H1 (cell line): ENCODE results near the gene SEC61G. TPM values are rescaled to one million over a fixed set of nuclear protein-coding genes. Genes with fewer than 3 reads are reported as not detected.

ENCODE experiments used
- CTCF ChIA-PET: fragments of 300-600 bp; sonication (Branson Sonifier 250); formaldehyde crosslinking; loops from one replicate; lab custom pipeline; 2021; ENCODE audit not compliant: partially characterized antibody; lab: Charles Lee
- POLR2A ChIA-PET: fragments of 300-600 bp; sonication (Branson Sonifier 250); formaldehyde crosslinking; loops from one replicate; lab custom pipeline; 2021; ENCODE audit warnings: inconsistent platforms; ENCODE audit not compliant: partially characterized antibody; lab: Charles Lee
- DNase-seq, 2 experiments: peaks; one replicate each; pipeline versions ENCODE4 v3.0.0 to v3.0.0-alpha.2; 2010 to 2022; ENCODE audit warnings: low spot score in 2 of 2, low read depth in 1 of 2, mixed read lengths in 1 of 2
- FAIRE-seq: peaks from 2 replicates; lab custom pipeline; 2011; peaks lifted over from hg19 to GRCh38; lab: Jason Lieb, UNC
- H2AFZ ChIP-seq: 2 replicates; pipeline ENCODE4 v1.8.1; 2012; ENCODE audit warnings: low read length, inconsistent platforms
- H2AK5ac ChIP-seq: 2 replicates; pipeline ENCODE4 v1.6.1; 2013; ENCODE audit warnings: low read depth, low read length
- H2BK120ac ChIP-seq: replicated peaks from 2 replicates; pipeline ENCODE3; 2013; ENCODE audit warnings: low read depth, low read length, inconsistent platforms
- H2BK12ac ChIP-seq: 2 replicates; pipeline ENCODE4 v1.6.1; 2013; ENCODE audit warnings: low read depth, low read length
- H2BK15ac ChIP-seq: 2 replicates; pipeline ENCODE4 v1.6.1; 2013; ENCODE audit warnings: low read length
- H2BK20ac ChIP-seq: 2 replicates; pipeline ENCODE4 v1.6.1; 2013; ENCODE audit warnings: low read length
- H2BK5ac ChIP-seq: 2 replicates; pipeline ENCODE4 v1.6.1; 2013; ENCODE audit warnings: low read depth, low read length
- H3K14ac ChIP-seq: 2 replicates; pipeline ENCODE4 v1.6.1; 2013; ENCODE audit warnings: inconsistent platforms; ENCODE audit not compliant: insufficient read length
- H3K18ac ChIP-seq: 2 replicates; pipeline ENCODE4 v1.6.1; 2013; ENCODE audit warnings: low read length; ENCODE audit errors: extremely low read depth
- H3K23ac ChIP-seq: 2 replicates; pipeline ENCODE4 v1.6.1; 2013; ENCODE audit warnings: inconsistent platforms; ENCODE audit not compliant: insufficient read length
- H3K23me2 ChIP-seq: 2 replicates; pipeline ENCODE4 v1.6.1; 2013; ENCODE audit warnings: low read depth, low read length
- H3K27ac ChIP-seq: 2 replicates; pipeline ENCODE4 v1.6.1; 2011; ENCODE audit warnings: low read depth, low read length, inconsistent platforms
- H3K27me3 ChIP-seq, 4 experiments: replicated peaks in 1 of 4; 1 replicate in 1 of 4; 2 replicates in 3 of 4; pipeline versions ENCODE4 v1.6.1 to v1.8.1; 2011 to 2013; ENCODE audit warnings: low read length in 3 of 4, mild to moderate bottlenecking in 3 of 4, inconsistent platforms in 2 of 4, mixed read lengths in 2 of 4, moderate library complexity in 1 of 4; ENCODE audit not compliant: control insufficient read depth in 3 of 4, insufficient read depth in 3 of 4; ENCODE audit errors: extremely low read depth in 1 of 4
- H3K36me3 ChIP-seq, 4 experiments: 2 replicates each; pipeline versions ENCODE4 v1.6.1 to v1.8.1; 2011 to 2013; ENCODE audit warnings: mild to moderate bottlenecking in 4 of 4, low read length in 3 of 4, moderate library complexity in 2 of 4, control low read depth in 1 of 4, inconsistent platforms in 1 of 4; ENCODE audit not compliant: insufficient read depth in 4 of 4, control insufficient read depth in 2 of 4
- H3K4ac ChIP-seq: replicated peaks from 2 replicates; pipeline ENCODE3; 2013; ENCODE audit warnings: low read length, low read depth, mixed read lengths, inconsistent platforms; ENCODE audit not compliant: insufficient read length
- H3K4me1 ChIP-seq, 4 experiments: replicated peaks in 1 of 4; 1 replicate in 1 of 4; 2 replicates in 3 of 4; pipeline versions ENCODE4 v1.6.1 to v1.8.1; 2011 to 2013; ENCODE audit warnings: low read length in 3 of 4, inconsistent platforms in 2 of 4, mixed read lengths in 1 of 4; ENCODE audit not compliant: insufficient read depth in 4 of 4, control insufficient read depth in 3 of 4
- H3K4me2 ChIP-seq, 2 experiments: 2 replicates each; pipeline versions ENCODE4 v1.6.1 to v1.8.1; 2011 to 2013; ENCODE audit warnings: low read depth in 2 of 2, low read length in 2 of 2, control low read depth in 1 of 2, inconsistent platforms in 1 of 2, mild to moderate bottlenecking in 1 of 2; ENCODE audit not compliant: insufficient read depth in 1 of 2
- H3K4me3 ChIP-seq, 4 experiments: fragments of 200-600, 300-600 bp in 1 of 4; sonication (generic), shearing (Covaris generic), sonication (Bioruptor Twin) in 1 of 4; 2 replicates each; pipeline versions ENCODE4 v1.5.1 to v1.8.1; 2011 to 2016; ENCODE audit warnings: low read length in 4 of 4, low read depth in 3 of 4, control low read depth in 2 of 4, inconsistent platforms in 2 of 4, mild to moderate bottlenecking in 2 of 4, mixed read lengths in 1 of 4, moderate library complexity in 1 of 4; ENCODE audit not compliant: insufficient read depth in 2 of 4; ENCODE audit errors: extremely low read depth in 1 of 4
- H3K56ac ChIP-seq: replicated peaks from 2 replicates; pipeline ENCODE3; 2013; ENCODE audit warnings: low read depth, mild to moderate bottlenecking, mixed read lengths, low read length, inconsistent platforms; ENCODE audit not compliant: insufficient read length
- H3K79me1 ChIP-seq: 2 replicates; pipeline ENCODE4 v1.6.1; 2013; ENCODE audit warnings: low read depth, low read length, control low read depth
- H3K79me2 ChIP-seq, 2 experiments: 2 replicates each; pipeline versions ENCODE4 v1.6.1 to v1.8.1; 2012 to 2013; ENCODE audit warnings: low read length in 2 of 2, mild to moderate bottlenecking in 2 of 2, inconsistent platforms in 1 of 2; ENCODE audit not compliant: insufficient read depth in 2 of 2, control insufficient read depth in 1 of 2
- H3K9ac ChIP-seq, 4 experiments: replicated peaks in 1 of 4; 1 replicate in 1 of 4; 2 replicates in 3 of 4; pipeline versions ENCODE4 v1.6.1 to v1.8.1; 2011 to 2013; ENCODE audit warnings: low read depth in 3 of 4, low read length in 3 of 4, control low read depth in 2 of 4, mild to moderate bottlenecking in 2 of 4, moderate library complexity in 2 of 4, inconsistent platforms in 1 of 4; ENCODE audit errors: extremely low read depth in 1 of 4
- H3K9me3 ChIP-seq, 2 experiments: 2 replicates each; pipeline versions ENCODE4 v1.6.1 to v1.8.1; 2012 to 2013; ENCODE audit warnings: mild to moderate bottlenecking in 2 of 2, moderate library complexity in 2 of 2, control low read depth in 1 of 2, inconsistent platforms in 1 of 2, low read depth in 1 of 2, low read length in 1 of 2, mixed read lengths in 1 of 2; ENCODE audit not compliant: insufficient read depth in 2 of 2
- H4K20me1 ChIP-seq, 2 experiments: replicated peaks in 1 of 2; 2 replicates each; pipeline versions ENCODE3 to v1.8.1; 2011 to 2013; ENCODE audit warnings: inconsistent platforms in 2 of 2, low read length in 2 of 2, mild to moderate bottlenecking in 1 of 2; ENCODE audit not compliant: insufficient read depth in 2 of 2, control insufficient read depth in 1 of 2
- H4K5ac ChIP-seq: 2 replicates; pipeline ENCODE4 v1.6.1; 2013; ENCODE audit warnings: low read length, low read depth, mixed read lengths, inconsistent platforms; ENCODE audit not compliant: insufficient read length
- H4K8ac ChIP-seq: 2 replicates; pipeline ENCODE4 v1.8.0; 2013; ENCODE audit warnings: mild to moderate bottlenecking, moderate library complexity, low read length, inconsistent platforms; ENCODE audit not compliant: insufficient read depth; ENCODE audit errors: extremely low read depth
- H4K91ac ChIP-seq: replicated peaks from 2 replicates; pipeline ENCODE3; 2013; ENCODE audit warnings: low read length, mixed read lengths, inconsistent platforms; ENCODE audit not compliant: insufficient read length
- ASH2L ChIP-seq: fragments of 200-600, 300-600 bp; sonication (generic); IDR thresholded peaks from one replicate; pipeline ENCODE4 v1.7.1; 2017; ENCODE audit warnings: low read length
- ATF3 ChIP-seq: IDR thresholded peaks from 2 replicates; pipeline ENCODE4 v1.6.1; 2011; ENCODE audit warnings: low read depth, mild to moderate bottlenecking, low read length; ENCODE audit not compliant: insufficient read depth
- GABPA ChIP-seq: IDR thresholded peaks from 2 replicates; pipeline ENCODE4 v1.6.1; 2011; ENCODE audit warnings: mild to moderate bottlenecking, low read length, moderate library complexity, borderline replicate concordance; ENCODE audit not compliant: insufficient read depth
- SUZ12 ChIP-seq: fragments of 200-600 bp; sonication (generic); IDR thresholded peaks from 2 replicates; pipeline ENCODE4 v1.6.1; 2012; ENCODE audit warnings: mild to moderate bottlenecking, inconsistent platforms, low read length, moderate library complexity, mixed read lengths
- WGBS, 2 experiments: shearing (Covaris generic) in 1 of 2; methylation state at CpG; one replicate each; pipeline versions ENCODE4 v1.1.6 to v1.1.7; 2013 to 2015; ENCODE audit warnings: low lambda C conversion rate in 2 of 2, mixed read lengths in 2 of 2, inconsistent platforms in 1 of 2, low coverage in 1 of 2, missing lambda C conversion rate in 1 of 2; ENCODE audit not compliant: insufficient replicate concordance in 2 of 2, insufficient coverage in 1 of 2, insufficient read length in 1 of 2; ENCODE audit errors: extremely low coverage in 1 of 2, missing lambda C conversion rate in 1 of 2; 5-methylcytosine and 5-hydroxymethylcytosine counted together
- polyA plus RNA-seq, 7 experiments: library from polyadenylated mRNA; depleted of rRNA in 3 of 7; stranded (reverse) in 5 of 7; unstranded in 2 of 7; fragments of >200 nt in 5 of 7; fragments of 200-250 nt in 2 of 7; gene quantifications; 1 replicate in 5 of 7; 2 replicates in 1 of 7; 4 replicates in 1 of 7; pipeline versions ENCODE4 v1.2.1 to v1.2.3, GENCODE V29; 2011 to 2013; ENCODE audit warnings: missing spikeins in 2 of 7, mixed read lengths in 2 of 7
- total RNA-seq: library from RNA; stranded (reverse); fragmentation: NEBNext Ultra II Directional; extraction: Animal tissue kit (Norgen Biotek cat#: 25700); gene quantifications from 2 replicates; pipeline ENCODE4 v1.2.1, GENCODE V29; 2021

Gene SEC61G
- total and polyA plus RNA-seq, 2 of the 8 experiments (the other 6 are each of a cell fraction or from before 2014, with no cell fraction given), result 142 to 274 TPM

GRCh38 chr7:54796853-54797252 is 37.8 kb upstream of the SEC61G start:
- H2AFZ ChIP-seq, result no peak overlapping the region
- no peak overlapping the region for H2BK5ac ChIP-seq
- H3K4me3 ChIP-seq, result no peak overlapping the region
- H3K79me1 ChIP-seq, result no peaks in the 10 kb centered on the region
- TF ChIP-seq ATF3 (no peak), GABPA (no peak), SUZ12 (no peak), ASH2L (no peak)
- ChIA-PET CTCF (interaction anchor here (0.8 to 3.7 kb wide), 7 partner anchors 8 to 458 kb away, joined by 3 to 16 read pairs (median 6); no protein-coding TSS in a partner anchor), POLR2A (no interaction called here)
- H3K18ac ChIP-seq, result no peak overlapping the region
- no peaks in the 10 kb centered on the region for H3K36me3 ChIP-seq
- 89% methylated on average over 4 of the region's 4 CpGs; no CpG with 5 or more reads in 1 of the 2 experiments for WGBS, 2 experiments
- no peak overlapping the region for H3K14ac ChIP-seq
- H2BK15ac ChIP-seq, result no peak overlapping the region
- no peak overlapping the region for H3K4ac ChIP-seq
- no peaks in the 10 kb centered on the region for H3K9me3 ChIP-seq
- no peak overlapping the region for H2AK5ac ChIP-seq
- H2BK120ac ChIP-seq, result no peak overlapping the region
- H3K23me2 ChIP-seq, result no peaks in the 10 kb centered on the region; the same call in 1 of the 2 replicates
- no peak overlapping the region for H4K8ac ChIP-seq
- no peak overlapping the region for H2BK12ac ChIP-seq
- no peaks in the 10 kb centered on the region for H3K27me3 ChIP-seq
- H2BK20ac ChIP-seq, result no peak overlapping the region
- no peak overlapping the region for H3K9ac ChIP-seq
- FAIRE-seq (no peak), DNase-seq (no peak)
- H3K4me2 ChIP-seq, result no peak overlapping the region
- no peak overlapping the region for H3K56ac ChIP-seq
- no peak overlapping the region for H4K5ac ChIP-seq
- no peak overlapping the region for H3K23ac ChIP-seq
- no peak overlapping the region for H3K27ac ChIP-seq
- no peaks in the 10 kb centered on the region for H3K4me1 ChIP-seq
- no peak overlapping the region for H4K91ac ChIP-seq
- no peaks in the 10 kb centered on the region for H4K20me1 ChIP-seq
- H3K79me2 ChIP-seq, result no peaks in the 10 kb centered on the region
